SH-SY5Y (cell line): ENCODE results near the gene EMX1.

Experiments used
- GATA2 ChIP-seq: IDR thresholded peaks from 2 replicates; pipeline ENCODE4 v1.6.1; 2011; ENCODE audit warnings: mild to moderate bottlenecking, low read depth, low read length
- GATA3 ChIP-seq: IDR thresholded peaks from 2 replicates; pipeline ENCODE4 v1.6.1; 2011; ENCODE audit warnings: low read depth, mild to moderate bottlenecking, low read length, moderate library complexity

GRCh38 chr2:72925328-72925943, 8.1 kb downstream of the EMX1 start:
- TF ChIP-seq GATA3 (no peak), GATA2 (no peak)
